ENCODE results near the gene TDRD7. TPM values are rescaled to one million over a fixed set of nuclear protein-coding genes. Genes with fewer than 3 reads are reported as not detected.

TDRD7 gene
- total and polyA plus RNA-seq, 9 donors, result 7.4 to 15.6 (median 9.8) TPM

GRCh38 chr9:97437051-97437600 lies 25.2 kb downstream of the TDRD7 start:
- Histone ChIP-seq H3K4me3 (no peak overlapping the region), H3K27me3 (no peaks in the 10 kb centered on the region), H3K9me3 (no peaks in the 10 kb centered on the region), H3K36me3 (no peaks in the 10 kb centered on the region), H3K27ac (no peak overlapping the region), H3K4me1 (ENCODE audit: insufficient read depth) (no peaks in the 10 kb centered on the region)
- intact Hi-C loops (cut with DNase I), result no loop called here
- TF ChIP-seq CTCF (IDR thresholded peaks at IDR 0.05) (no peak), EP300 (IDR thresholded peaks at IDR 0.05) (no peak)
- WGBS, 3 donors, result 81 to 89% (median 85%) methylated on average over 1 of the region's 1 CpG
- DNase-seq, result no peak

GRCh38 chr9:97438257-97438656 lies 26.4 kb downstream of the TDRD7 start:
- Histone ChIP-seq H3K4me1 (ENCODE audit: insufficient read depth) (no peaks in the 10 kb centered on the region), H3K4me3 (no peak overlapping the region), H3K27me3 (no peaks in the 10 kb centered on the region), H3K9me3 (no peaks in the 10 kb centered on the region), H3K36me3 (no peaks in the 10 kb centered on the region), H3K27ac (no peak overlapping the region)
- intact Hi-C loops (cut with DNase I), result no loop called here
- DNase-seq, result no peak
- no peak for TF ChIP-seq CTCF (IDR thresholded peaks at IDR 0.05)
- WGBS, 3 donors, result 95 to 98% (median 98%) methylated on average over 2 of the region's 2 CpGs

GRCh38 chr9:97438666-97439065 lies 26.8 kb downstream of the TDRD7 start:
- no peaks in the 10 kb centered on the region for H3K4me1 ChIP-seq (ENCODE audit: insufficient read depth)
- intact Hi-C loops (cut with DNase I), result no loop called here

GRCh38 chr9:97440160-97440559 lies 28.3 kb downstream of the TDRD7 start:
- H3K27me3 ChIP-seq, result no peaks in the 10 kb centered on the region
- H3K9me3 ChIP-seq, result no peaks in the 10 kb centered on the region
- H3K36me3 ChIP-seq, result no peaks in the 10 kb centered on the region
- no peak overlapping the region for H3K27ac ChIP-seq
- 86 to 94% (median 91%) methylated on average over 1 of the region's 1 CpG for WGBS, 3 donors
- H3K4me3 ChIP-seq, result no peak overlapping the region
- H3K4me1 ChIP-seq (ENCODE audit: insufficient read depth), result peaks cover 1% of the 10 kb centered on the region
- TF ChIP-seq EP300 (IDR thresholded peaks at IDR 0.05) (no peak), CTCF (IDR thresholded peaks at IDR 0.05) (no peak), POLR2A (IDR thresholded peaks at IDR 0.05) (no peak)
- intact Hi-C loops (cut with DNase I), result no loop called here
- no peak for DNase-seq

More at GRCh38 chr9:97438666-97439065, 26.8 kb downstream of the TDRD7 start:
- Histone ChIP-seq H3K27me3 (no peaks in the 10 kb centered on the region), H3K36me3 (no peaks in the 10 kb centered on the region), H3K4me3 (no peak overlapping the region), H3K27ac (no peak overlapping the region), H3K9me3 (no peaks in the 10 kb centered on the region)
- DNase-seq, result no peak
- no peak for TF ChIP-seq POLR2A (IDR thresholded peaks at IDR 0.05)
- TF ChIP-seq CTCF (IDR thresholded peaks at IDR 0.05), result no peak
- no peak for TF ChIP-seq EP300 (IDR thresholded peaks at IDR 0.05)
